ENCODE measurements around the gene CNGA4. TPM values are rescaled to one million over a fixed set of nuclear protein-coding genes. Genes with fewer than 3 reads are reported as not detected.
"Not testable (repeated sequence)": the region's sequence is repeated elsewhere in the genome, so short reads cannot be mapped to it uniquely, and the experiment has no call there.

CNGA4 gene
- polyA plus RNA-seq, 1 donor from 2014 or later = not detected

DNA sequence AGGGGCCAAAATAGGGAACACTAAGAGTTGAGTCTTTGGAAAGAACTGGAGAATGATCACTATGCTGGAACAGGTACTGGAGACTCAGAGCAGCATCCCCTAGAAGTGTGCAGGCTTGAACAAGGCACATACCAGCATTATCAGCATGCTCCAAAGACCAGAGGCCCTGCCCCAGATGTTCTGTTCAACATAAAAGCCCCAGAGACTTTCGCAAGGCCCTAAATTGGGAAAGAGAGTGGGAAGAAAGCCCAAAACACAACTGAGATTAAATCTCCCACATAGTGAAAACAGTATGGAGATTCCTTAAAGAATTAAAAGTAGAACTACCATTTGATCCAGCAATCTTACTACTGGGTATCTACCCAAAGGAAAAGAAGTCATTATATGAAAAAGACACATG is 9.4 kb downstream of the CNGA4 start:
- H3K36me3 ChIP-seq (ENCODE audit: insufficient read depth, low read length) = no peaks in the 10 kb centered on the region
- no peaks in the 10 kb centered on the region for H3K79me2 ChIP-seq (replicated peaks; ENCODE audit: insufficient read depth, low read length)
- H2AFZ ChIP-seq (ENCODE audit: low read depth, low read length) = no peak overlapping the region
- no peaks in the 10 kb centered on the region for H4K20me1 ChIP-seq (ENCODE audit: insufficient read depth)
- no peaks in the 10 kb centered on the region for H3K27me3 ChIP-seq (ENCODE audit: insufficient read depth, low read depth, low read length)
- H3K4me3 ChIP-seq (ENCODE audit: low read length) = no peak overlapping the region
- no peak overlapping the region for H3K4me2 ChIP-seq (ENCODE audit: low read length)
- TF ChIP-seq RAD21 (conservative IDR thresholded peaks at IDR 0.05) = no peak
- TF ChIP-seq CTCF (IDR thresholded peaks at IDR 0.05; ENCODE audit: poor library complexity, severe bottlenecking) = no peak
- no peak for TF ChIP-seq TAF1 (IDR thresholded peaks at IDR 0.05; ENCODE audit: low read depth)
- TF ChIP-seq EP300 (conservative IDR thresholded peaks at IDR 0.05; ENCODE audit: poor library complexity, severe bottlenecking) = no peak
- no peak for TF ChIP-seq EZH2 (IDR thresholded peaks at IDR 0.05; ENCODE audit: borderline replicate concordance, insufficient read depth, low read length, poor library complexity, severe bottlenecking)
- no peak for TF ChIP-seq SMC3 (conservative IDR thresholded peaks at IDR 0.05; ENCODE audit: poor library complexity)
- no peak for TF ChIP-seq MXI1 (conservative IDR thresholded peaks at IDR 0.05; ENCODE audit: poor library complexity, severe bottlenecking)
- no peak for TF ChIP-seq POLR2AphosphoS5 (IDR thresholded peaks at IDR 0.05)
- TF ChIP-seq, protein P1, sequence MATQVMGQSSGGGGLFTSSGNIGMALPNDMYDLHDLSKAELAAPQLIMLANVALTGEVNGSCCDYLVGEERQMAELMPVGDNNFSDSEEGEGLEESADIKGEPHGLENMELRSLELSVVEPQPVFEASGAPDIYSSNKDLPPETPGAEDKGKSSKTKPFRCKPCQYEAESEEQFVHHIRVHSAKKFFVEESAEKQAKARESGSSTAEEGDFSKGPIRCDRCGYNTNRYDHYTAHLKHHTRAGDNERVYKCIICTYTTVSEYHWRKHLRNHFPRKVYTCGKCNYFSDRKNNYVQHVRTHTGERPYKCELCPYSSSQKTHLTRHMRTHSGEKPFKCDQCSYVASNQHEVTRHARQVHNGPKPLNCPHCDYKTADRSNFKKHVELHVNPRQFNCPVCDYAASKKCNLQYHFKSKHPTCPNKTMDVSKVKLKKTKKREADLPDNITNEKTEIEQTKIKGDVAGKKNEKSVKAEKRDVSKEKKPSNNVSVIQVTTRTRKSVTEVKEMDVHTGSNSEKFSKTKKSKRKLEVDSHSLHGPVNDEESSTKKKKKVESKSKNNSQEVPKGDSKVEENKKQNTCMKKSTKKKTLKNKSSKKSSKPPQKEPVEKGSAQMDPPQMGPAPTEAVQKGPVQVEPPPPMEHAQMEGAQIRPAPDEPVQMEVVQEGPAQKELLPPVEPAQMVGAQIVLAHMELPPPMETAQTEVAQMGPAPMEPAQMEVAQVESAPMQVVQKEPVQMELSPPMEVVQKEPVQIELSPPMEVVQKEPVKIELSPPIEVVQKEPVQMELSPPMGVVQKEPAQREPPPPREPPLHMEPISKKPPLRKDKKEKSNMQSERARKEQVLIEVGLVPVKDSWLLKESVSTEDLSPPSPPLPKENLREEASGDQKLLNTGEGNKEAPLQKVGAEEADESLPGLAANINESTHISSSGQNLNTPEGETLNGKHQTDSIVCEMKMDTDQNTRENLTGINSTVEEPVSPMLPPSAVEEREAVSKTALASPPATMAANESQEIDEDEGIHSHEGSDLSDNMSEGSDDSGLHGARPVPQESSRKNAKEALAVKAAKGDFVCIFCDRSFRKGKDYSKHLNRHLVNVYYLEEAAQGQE (IDR thresholded peaks at IDR 0.05; ENCODE audit: borderline replicate concordance) = no peak
- no peaks in the 10 kb centered on the region for H3K9me3 ChIP-seq (ENCODE audit: low read length)
- no peaks in the 10 kb centered on the region for H3K9me2 ChIP-seq (ENCODE audit: insufficient read depth, low read length)
- H3F3A ChIP-seq (ENCODE audit: insufficient read depth, low read length, poor library complexity, severe bottlenecking) = no peaks in the 10 kb centered on the region
- no peak overlapping the region for H3K9ac ChIP-seq (ENCODE audit: low read length)
- no peak overlapping the region for H3K27ac ChIP-seq (ENCODE audit: low read length)

- H2AFZ ChIP-seq (ENCODE audit: low read depth, low read length); H4K20me1 ChIP-seq (ENCODE audit: insufficient read depth); H3K9me2 ChIP-seq (ENCODE audit: insufficient read depth, low read length); H3K9me3 ChIP-seq (ENCODE audit: low read length); H3K4me2 ChIP-seq (ENCODE audit: low read length); H3K27me3 ChIP-seq (ENCODE audit: insufficient read depth, low read depth, low read length); H3K79me2 ChIP-seq (replicated peaks; ENCODE audit: insufficient read depth, low read length); H3K36me3 ChIP-seq (ENCODE audit: insufficient read depth, low read length); H3K4me3 ChIP-seq (ENCODE audit: low read length); H3K27ac ChIP-seq (ENCODE audit: low read length); H3K9ac ChIP-seq (ENCODE audit: low read length); H3F3A ChIP-seq (ENCODE audit: insufficient read depth, low read length, poor library complexity, severe bottlenecking): not testable (repeated sequence)
Observed at GRCh38 chr11:6248897-6249296, 10.0 kb downstream of the CNGA4 start.
